IMR-90 (cell line): ENCODE measurements around the gene LYZL1. TPM values are rescaled to one million over a fixed set of nuclear protein-coding genes. Genes with fewer than 3 reads are reported as not detected.

ENCODE experiments used
- ATAC-seq: fragments of 200-7000 bp; cut with Tn5 transposase; 2 replicates; pipeline ENCODE4 v1.9.1; 2020; ENCODE audit warnings: low read depth, mild to moderate bottlenecking, moderate library complexity
- BruUV-seq: library from RNA; stranded (reverse); fragments of 400-500 nt; replicated peaks from 2 replicates; lab custom pipeline; 2021; lab: Mats Ljungman, UMichigan
- CTCF ChIA-PET: fragments of 300-600 bp; formaldehyde crosslinking; extraction: SDS; loops from one replicate; lab custom pipeline; 2021; ENCODE audit warnings: antibody characterized with exemption; lab: Yijun Ruan, JAX
- POLR2A ChIA-PET: fragments of 300-600 bp; sonication (Branson Sonifier 250); formaldehyde crosslinking; loops from one replicate; lab custom pipeline; 2022; ENCODE audit warnings: antibody characterized with exemption; ENCODE audit not compliant: unreplicated experiment; lab: Charles Lee
- DNase-seq: peaks from one replicate; pipeline ENCODE4 v3.0.0; 2013
- H2AFZ ChIP-seq: replicated peaks from 2 replicates; pipeline ENCODE3; 2013; ENCODE audit warnings: low read length, mild to moderate bottlenecking; ENCODE audit not compliant: poor library complexity
- H2AK5ac ChIP-seq: 2 replicates; pipeline ENCODE4 v1.6.1; 2013; ENCODE audit warnings: low read depth, low read length, inconsistent platforms
- H2AK9ac ChIP-seq: replicated peaks from 2 replicates; pipeline ENCODE3; 2013; ENCODE audit warnings: mild to moderate bottlenecking, low read depth, low read length, moderate library complexity; ENCODE audit not compliant: poor library complexity
- H2BK120ac ChIP-seq: 2 replicates; pipeline ENCODE4 v1.6.1; 2013; ENCODE audit warnings: low read depth, low read length, inconsistent platforms
- H2BK15ac ChIP-seq: 3 replicates; pipeline ENCODE4 v1.6.1; 2013; ENCODE audit warnings: low read depth, low read length, inconsistent platforms
- H2BK20ac ChIP-seq: 2 replicates; pipeline ENCODE4 v1.6.1; 2013; ENCODE audit warnings: low read depth, mild to moderate bottlenecking, inconsistent platforms, low read length, moderate library complexity
- H2BK5ac ChIP-seq: 2 replicates; pipeline ENCODE4 v1.6.1; 2013; ENCODE audit warnings: mild to moderate bottlenecking, low read depth, low read length, inconsistent platforms; ENCODE audit not compliant: poor library complexity, severe bottlenecking
- H3K14ac ChIP-seq: replicated peaks from 2 replicates; pipeline ENCODE4 v1.6.1; 2013; ENCODE audit warnings: low read depth, low read length, inconsistent platforms
- H3K18ac ChIP-seq: 2 replicates; pipeline ENCODE4 v1.6.1; 2013; ENCODE audit warnings: low read depth, low read length, control low read depth
- H3K23ac ChIP-seq: 2 replicates; pipeline ENCODE4 v1.6.1; 2013; ENCODE audit warnings: low read depth, low read length, inconsistent platforms
- H3K27ac ChIP-seq: 2 replicates; pipeline ENCODE4 v1.5.1; 2013; ENCODE audit warnings: mild to moderate bottlenecking, control low read depth, low read length; ENCODE audit not compliant: insufficient read depth
- H3K27me3 ChIP-seq: 2 replicates; pipeline ENCODE4 v1.6.1; 2013; ENCODE audit warnings: low read length; ENCODE audit not compliant: control insufficient read depth, insufficient read depth
- H3K36me3 ChIP-seq: 2 replicates; pipeline ENCODE4 v1.6.1; 2013; ENCODE audit warnings: low read length, mixed read lengths; ENCODE audit not compliant: control insufficient read depth, insufficient read depth
- H3K4ac ChIP-seq: 2 replicates; pipeline ENCODE4 v1.6.1; 2013; ENCODE audit warnings: low read depth, low read length, inconsistent platforms
- H3K4me1 ChIP-seq: 2 replicates; pipeline ENCODE4 v1.6.1; 2013; ENCODE audit warnings: low read length, mixed read lengths; ENCODE audit not compliant: control insufficient read depth, insufficient read depth
- H3K4me2 ChIP-seq: 2 replicates; pipeline ENCODE4 v1.6.1; 2013; ENCODE audit warnings: low read depth, mild to moderate bottlenecking, control low read depth, low read length, moderate library complexity
- H3K4me3 ChIP-seq: 2 replicates; pipeline ENCODE4 v1.5.1; 2013; ENCODE audit warnings: low read depth, mild to moderate bottlenecking, control low read depth, low read length, moderate library complexity; ENCODE audit not compliant: insufficient read depth
- H3K56ac ChIP-seq: 2 replicates; pipeline ENCODE4 v1.6.1; 2013; ENCODE audit warnings: low read length, inconsistent platforms; ENCODE audit not compliant: insufficient read depth; ENCODE audit errors: extremely low read depth
- H3K79me1 ChIP-seq, 2 experiments: 2 replicates each; pipeline ENCODE4 v1.6.1; 2013; ENCODE audit warnings: low read length in 2 of 2, inconsistent platforms in 1 of 2, low read depth in 1 of 2
- H3K9ac ChIP-seq: 2 replicates; pipeline ENCODE4 v1.6.1; 2013; ENCODE audit warnings: low read depth, low read length, control low read depth
- H3K9me1 ChIP-seq: 2 replicates; pipeline ENCODE4 v1.6.1; 2013; ENCODE audit warnings: low read length, inconsistent platforms; ENCODE audit not compliant: insufficient read depth
- H3K9me3 ChIP-seq: 2 replicates; pipeline ENCODE4 v1.6.1; 2013; ENCODE audit warnings: low read length; ENCODE audit not compliant: control insufficient read depth, insufficient read depth
- H4K20me1 ChIP-seq: 2 replicates; pipeline ENCODE4 v1.6.1; 2013; ENCODE audit warnings: low read length, inconsistent platforms; ENCODE audit not compliant: insufficient read depth
- H4K5ac ChIP-seq: 2 replicates; pipeline ENCODE4 v1.6.1; 2013; ENCODE audit warnings: mild to moderate bottlenecking, low read depth, low read length, control low read depth
- H4K8ac ChIP-seq, 2 experiments: 2 replicates each; pipeline ENCODE4 v1.6.1; 2013; ENCODE audit warnings: low read depth in 2 of 2, low read length in 2 of 2, control low read depth in 1 of 2, inconsistent platforms in 1 of 2
- H4K91ac ChIP-seq: 2 replicates; pipeline ENCODE4 v1.6.1; 2013; ENCODE audit warnings: low read depth, low read length, inconsistent platforms; ENCODE audit not compliant: insufficient read depth
- MAFK ChIP-seq: IDR thresholded peaks from 2 replicates; pipeline ENCODE4 v1.6.1; 2012; ENCODE audit warnings: low read depth, low read length, improper control_type of control experiment
- RAD21 ChIP-seq: IDR thresholded peaks from 2 replicates; pipeline ENCODE4 v1.6.1; 2012; ENCODE audit warnings: low read length, improper control_type of control experiment
- WGBS, 2 experiments: methylation state at CpG; one replicate each; pipeline versions ENCODE4 v1.1.5 to v1.1.7; 2013; ENCODE audit warnings: missing lambda C conversion rate in 2 of 2; ENCODE audit not compliant: insufficient read length in 1 of 2; ENCODE audit errors: extremely low coverage in 2 of 2; 5-methylcytosine and 5-hydroxymethylcytosine counted together
- dilution Hi-C: fragments of 300-500 bp; cut with HindIII; formaldehyde crosslinking; loops from one replicate; pipeline ENCODE4 v1.14.3; 2018; ENCODE audit warnings: low sequenced_read_pairs; ENCODE audit not compliant: unreplicated experiment
- in situ Hi-C: fragments of 300-500 bp; cut with MboI; formaldehyde crosslinking; loops from 3 replicates; pipeline ENCODE4 v1.14.3; 2019; ENCODE audit warnings: low sequenced_read_pairs, inconsistent platforms, mixed read lengths
- intact Hi-C: fragments of 100-400 bp; cut with micrococcal nuclease; formaldehyde crosslinking; loops from 2 replicates; pipeline ENCODE4 v1.10.0; 2022
- polyA plus RNA-seq, 3 experiments: library from polyadenylated mRNA; depleted of rRNA; stranded (reverse); fragments of >200 nt; gene quantifications; 2 replicates each; pipeline ENCODE4 v1.2.3, GENCODE V29; 2012; ENCODE audit warnings: low replicate concordance in 1 of 3
- total RNA-seq: library from RNA; depleted of rRNA; stranded (reverse); fragments of >200 nt; gene quantifications from 2 replicates; pipeline ENCODE4 v1.2.3, GENCODE V29; 2012
- TF ChIP-seq, protein P1 (sequence below): conservative IDR thresholded peaks from 2 replicates; pipeline ENCODE4 v1.5.1; 2012; ENCODE audit warnings: mild to moderate bottlenecking, low read depth, low read length, improper control_type of control experiment

Gene LYZL1
- total and polyA plus RNA-seq, 2 of the 4 experiments (the other 2 are of a cell fraction) = not detected

DNA sequence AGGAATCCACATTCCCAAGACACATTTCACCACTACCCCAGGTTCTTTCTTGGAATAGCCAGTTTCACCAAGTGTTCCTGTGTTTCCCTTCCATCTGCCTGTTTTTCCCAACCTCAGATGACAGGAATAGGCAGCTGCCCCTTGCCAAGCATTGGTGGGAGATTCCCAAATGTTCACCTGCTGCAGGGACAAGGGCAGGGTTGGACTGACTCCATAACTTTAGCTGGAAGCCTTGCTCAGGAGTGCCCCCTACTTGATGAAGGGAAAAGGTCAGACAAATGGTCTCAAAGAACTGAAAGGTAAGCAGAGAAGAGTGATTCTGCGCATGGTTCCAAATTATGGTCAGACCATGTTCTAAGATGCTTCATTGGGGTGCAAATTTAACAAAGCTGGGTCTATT lies 45.1 kb upstream of the LYZL1 start:
- Histone ChIP-seq H3K27ac (no peak overlapping the region), H3K27me3 (peaks cover 35% of the 10 kb centered on the region), H3K9ac (no peak overlapping the region), H2BK20ac (no peak overlapping the region), H3K4me1 (no peaks in the 10 kb centered on the region), H4K5ac (no peak overlapping the region), H2AFZ (no peak overlapping the region), H2BK15ac (no peak overlapping the region), H3K36me3 (no peaks in the 10 kb centered on the region), H2BK120ac (no peak overlapping the region), H3K23ac (no peak overlapping the region), H3K9me1 (no peaks in the 10 kb centered on the region), H3K4me2 (no peak overlapping the region), H3K79me1 (no peaks in the 10 kb centered on the region), H3K14ac (no peak overlapping the region), H3K56ac (no peak overlapping the region), H3K4me3 (no peak overlapping the region), H4K8ac (no peak overlapping the region), H4K20me1 (no peaks in the 10 kb centered on the region), H2BK5ac (no peak overlapping the region), H3K18ac (no peak overlapping the region), H3K9me3 (no peaks in the 10 kb centered on the region), H2AK5ac (no peak overlapping the region), H4K91ac (no peak overlapping the region), H2AK9ac (no peak overlapping the region), H3K4ac (no peak overlapping the region)
- dilution Hi-C loops (no loop called here), intact Hi-C loops (no loop called here), in situ Hi-C loops (no loop called here)
- TF ChIP-seq RAD21 (peak; percentile 40; the same call in 1 of the 2 replicates), MAFK (no peak)
- TF ChIP-seq, protein P1, sequence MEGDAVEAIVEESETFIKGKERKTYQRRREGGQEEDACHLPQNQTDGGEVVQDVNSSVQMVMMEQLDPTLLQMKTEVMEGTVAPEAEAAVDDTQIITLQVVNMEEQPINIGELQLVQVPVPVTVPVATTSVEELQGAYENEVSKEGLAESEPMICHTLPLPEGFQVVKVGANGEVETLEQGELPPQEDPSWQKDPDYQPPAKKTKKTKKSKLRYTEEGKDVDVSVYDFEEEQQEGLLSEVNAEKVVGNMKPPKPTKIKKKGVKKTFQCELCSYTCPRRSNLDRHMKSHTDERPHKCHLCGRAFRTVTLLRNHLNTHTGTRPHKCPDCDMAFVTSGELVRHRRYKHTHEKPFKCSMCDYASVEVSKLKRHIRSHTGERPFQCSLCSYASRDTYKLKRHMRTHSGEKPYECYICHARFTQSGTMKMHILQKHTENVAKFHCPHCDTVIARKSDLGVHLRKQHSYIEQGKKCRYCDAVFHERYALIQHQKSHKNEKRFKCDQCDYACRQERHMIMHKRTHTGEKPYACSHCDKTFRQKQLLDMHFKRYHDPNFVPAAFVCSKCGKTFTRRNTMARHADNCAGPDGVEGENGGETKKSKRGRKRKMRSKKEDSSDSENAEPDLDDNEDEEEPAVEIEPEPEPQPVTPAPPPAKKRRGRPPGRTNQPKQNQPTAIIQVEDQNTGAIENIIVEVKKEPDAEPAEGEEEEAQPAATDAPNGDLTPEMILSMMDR = peak; percentile 32; the same call in 1 of the 2 replicates
- ChIA-PET CTCF (interaction anchor here (1.2 kb wide), 1 partner anchor 10 kb away, joined by 3 read pairs; no protein-coding TSS in a partner anchor), POLR2A (no interaction called here)
- no CpG with 5 or more reads among the region's 1 CpG for WGBS, 2 experiments
- DNase-seq (no peak), ATAC-seq (no peak)
- BruUV-seq = no TSS peak
